Neural progenitor cell (in vitro differentiated cells): Measurements from ENCODE around the gene ARSD. TPM values are rescaled to one million over a fixed set of nuclear protein-coding genes. Genes with fewer than 3 reads are reported as not detected.

ENCODE experiments used
- DNase-seq: peaks from one replicate; pipeline ENCODE4 v3.0.0-alpha.2; 2016; ENCODE audit warnings: low spot score
- H2AFZ ChIP-seq: fragments of 200-600 bp; sonication (generic); replicated peaks from 2 replicates; pipeline ENCODE4 v1.6.1; 2016; ENCODE audit warnings: antibody characterized with exemption
- H3F3A ChIP-seq: fragments of 200-600 bp; sonication (generic); 2 replicates; pipeline ENCODE4 v1.6.1; 2016; ENCODE audit warnings: antibody characterized with exemption, low read depth
- H3K27ac ChIP-seq: fragments of 200-600 bp; sonication (generic); 2 replicates; pipeline ENCODE4 v1.5.1; 2016; ENCODE audit warnings: mild to moderate bottlenecking
- H3K27me3 ChIP-seq: fragments of 200-600 bp; sonication (generic); 2 replicates; pipeline ENCODE4 v1.6.1; 2016; ENCODE audit warnings: mild to moderate bottlenecking, moderate library complexity
- H3K36me3 ChIP-seq: fragments of 200-600 bp; sonication (generic); 2 replicates; pipeline ENCODE4 v1.5.1; 2016
- H3K4me1 ChIP-seq: fragments of 200-600 bp; sonication (generic); 2 replicates; pipeline ENCODE4 v1.6.1; 2016; ENCODE audit warnings: mixed run types
- H3K4me2 ChIP-seq: fragments of 200-600 bp; sonication (generic); 2 replicates; pipeline ENCODE4 v1.6.1; 2016
- H3K4me3 ChIP-seq: fragments of 200-600 bp; sonication (generic); 2 replicates; pipeline ENCODE4 v1.5.1; 2016
- H3K79me2 ChIP-seq: fragments of 200-600 bp; sonication (generic); 2 replicates; pipeline ENCODE4 v1.6.1; 2016; ENCODE audit warnings: low read depth
- H3K9ac ChIP-seq: fragments of 200-600 bp; sonication (generic); 2 replicates; pipeline ENCODE4 v1.6.1; 2016
- H3K9me3 ChIP-seq: fragments of 200-600 bp; sonication (generic); 2 replicates; pipeline ENCODE4 v1.5.1; 2016; ENCODE audit warnings: low read depth
- H4K20me1 ChIP-seq: fragments of 200-600 bp; sonication (generic); 2 replicates; pipeline ENCODE4 v1.6.1; 2016; ENCODE audit warnings: low read depth
- H3K27ac Mint-ChIP-seq: 3 replicates; pipeline ENCODE4 v1.8.0; 2021; ENCODE audit warnings: mixed read lengths
- H3K27me3 Mint-ChIP-seq: 2 replicates; pipeline ENCODE4 v1.8.0; 2022; ENCODE audit warnings: low read depth, mild to moderate bottlenecking, inconsistent platforms, moderate library complexity, mixed read lengths; ENCODE audit not compliant: insufficient read depth
- H3K36me3 Mint-ChIP-seq: 3 replicates; pipeline ENCODE4 v1.8.0; 2021; ENCODE audit warnings: mixed read lengths
- H3K4me1 Mint-ChIP-seq: 3 replicates; pipeline ENCODE4 v1.8.0; 2021; ENCODE audit warnings: mixed read lengths
- H3K4me3 Mint-ChIP-seq: 3 replicates; pipeline ENCODE4 v1.8.0; 2021; ENCODE audit warnings: mild to moderate bottlenecking, moderate library complexity, mixed read lengths
- H3K9me3 Mint-ChIP-seq: 3 replicates; pipeline ENCODE4 v1.8.0; 2020; ENCODE audit warnings: mixed read lengths
- EZH2 ChIP-seq: fragments of 200-600 bp; sonication (generic); IDR thresholded peaks from 2 replicates; pipeline ENCODE4 v1.6.1; 2017; ENCODE audit warnings: antibody characterized with exemption, mild to moderate bottlenecking, moderate library complexity
- EZH2phosphoT487 ChIP-seq: fragments of 200-600 bp; sonication (generic); IDR thresholded peaks from 2 replicates; pipeline ENCODE4 v1.6.1; 2017; ENCODE audit warnings: antibody characterized with exemption
- total RNA-seq: library from RNA; depleted of rRNA; stranded (reverse); fragments of >200 nt; gene quantifications from 2 replicates; pipeline ENCODE4 v1.2.3, GENCODE V29; 2015; ENCODE audit warnings: low replicate concordance
- TF ChIP-seq, protein P1 (sequence below): fragments of 200-600 bp; sonication (generic); IDR thresholded peaks from 2 replicates; pipeline ENCODE4 v1.5.1; 2017; ENCODE audit warnings: antibody characterized with exemption, mild to moderate bottlenecking

ARSD gene
- total RNA-seq, 1 donor from 2014 or later = 4.3 TPM

DNA sequence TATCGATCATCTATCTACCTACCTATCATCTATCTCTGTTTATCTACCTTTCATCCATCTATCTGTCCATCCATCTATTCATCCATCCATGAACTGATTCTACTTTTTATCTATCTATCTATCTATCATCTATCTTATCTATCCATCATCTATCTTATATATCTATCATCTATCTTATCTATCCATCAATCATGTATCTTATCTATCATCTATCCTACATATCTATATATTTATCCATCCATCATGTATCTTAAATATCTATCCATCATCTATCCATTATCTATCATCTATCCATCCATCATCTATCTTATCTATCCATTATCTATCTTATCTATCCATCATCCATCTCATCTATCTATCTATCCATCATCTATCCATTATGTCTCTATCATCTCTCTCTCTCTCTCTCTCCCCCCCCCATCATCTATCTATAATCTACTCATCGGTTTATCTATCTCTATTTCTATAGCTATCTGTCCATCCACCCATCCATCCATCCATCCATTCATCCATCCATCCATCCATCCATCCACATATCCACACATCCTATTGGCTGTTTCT is 20.9 kb downstream of the ARSD start:
- peaks cover 38% of the 10 kb centered on the region for H3K36me3 Mint-ChIP-seq

DNA sequence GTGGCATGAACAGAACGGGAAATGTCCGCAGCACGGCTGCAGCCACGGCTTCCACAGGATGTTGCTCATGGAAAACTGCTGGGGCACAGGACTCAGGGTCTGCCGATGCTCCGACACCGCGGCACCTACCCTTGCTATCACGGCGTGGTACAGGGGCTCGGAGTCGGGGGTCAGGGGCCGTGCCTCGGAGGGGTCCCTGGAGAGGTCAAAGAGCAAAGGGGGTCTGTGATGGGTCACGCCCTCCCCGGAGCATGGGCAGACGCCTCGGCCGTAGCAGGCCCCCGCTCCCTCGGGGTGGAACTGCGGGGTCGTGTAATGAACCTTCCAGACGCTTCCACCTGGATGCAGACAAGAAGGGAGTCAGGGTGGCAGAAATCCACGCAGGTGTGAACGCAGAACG is 21.8 kb downstream of the ARSD start:
- no peak for DNase-seq
- TF ChIP-seq EZH2phosphoT487 (no peak), EZH2 (no peak)
- TF ChIP-seq, protein P1, sequence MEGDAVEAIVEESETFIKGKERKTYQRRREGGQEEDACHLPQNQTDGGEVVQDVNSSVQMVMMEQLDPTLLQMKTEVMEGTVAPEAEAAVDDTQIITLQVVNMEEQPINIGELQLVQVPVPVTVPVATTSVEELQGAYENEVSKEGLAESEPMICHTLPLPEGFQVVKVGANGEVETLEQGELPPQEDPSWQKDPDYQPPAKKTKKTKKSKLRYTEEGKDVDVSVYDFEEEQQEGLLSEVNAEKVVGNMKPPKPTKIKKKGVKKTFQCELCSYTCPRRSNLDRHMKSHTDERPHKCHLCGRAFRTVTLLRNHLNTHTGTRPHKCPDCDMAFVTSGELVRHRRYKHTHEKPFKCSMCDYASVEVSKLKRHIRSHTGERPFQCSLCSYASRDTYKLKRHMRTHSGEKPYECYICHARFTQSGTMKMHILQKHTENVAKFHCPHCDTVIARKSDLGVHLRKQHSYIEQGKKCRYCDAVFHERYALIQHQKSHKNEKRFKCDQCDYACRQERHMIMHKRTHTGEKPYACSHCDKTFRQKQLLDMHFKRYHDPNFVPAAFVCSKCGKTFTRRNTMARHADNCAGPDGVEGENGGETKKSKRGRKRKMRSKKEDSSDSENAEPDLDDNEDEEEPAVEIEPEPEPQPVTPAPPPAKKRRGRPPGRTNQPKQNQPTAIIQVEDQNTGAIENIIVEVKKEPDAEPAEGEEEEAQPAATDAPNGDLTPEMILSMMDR = no peak

More for the DNA sequence above, 20.9 kb downstream of the ARSD start:
- H3K4me3 ChIP-seq = no peak overlapping the region
- H3K79me2 ChIP-seq = no peaks in the 10 kb centered on the region
- no peak overlapping the region for H3K27ac Mint-ChIP-seq
- H3F3A ChIP-seq = no peaks in the 10 kb centered on the region
- TF ChIP-seq EZH2phosphoT487 (no peak), EZH2 (no peak)
- TF ChIP-seq, protein P1 = no peak
- H3K9ac ChIP-seq = no peak overlapping the region
- H3K27ac ChIP-seq = no peak overlapping the region
- H2AFZ ChIP-seq = no peak overlapping the region
- no peaks in the 10 kb centered on the region for H3K27me3 ChIP-seq
- peaks cover 2% of the 10 kb centered on the region for H3K4me1 ChIP-seq
- H4K20me1 ChIP-seq = no peaks in the 10 kb centered on the region
- H3K4me1 Mint-ChIP-seq = peaks cover 9% of the 10 kb centered on the region
- no peak overlapping the region for H3K4me2 ChIP-seq
- H3K36me3 ChIP-seq = no peaks in the 10 kb centered on the region
- no peak for DNase-seq
- no peaks in the 10 kb centered on the region for H3K27me3 Mint-ChIP-seq
- H3K4me3 Mint-ChIP-seq = no peak overlapping the region
- H3K9me3 ChIP-seq = no peaks in the 10 kb centered on the region
- H3K9me3 Mint-ChIP-seq = peaks cover 19% of the 10 kb centered on the region

DNA sequence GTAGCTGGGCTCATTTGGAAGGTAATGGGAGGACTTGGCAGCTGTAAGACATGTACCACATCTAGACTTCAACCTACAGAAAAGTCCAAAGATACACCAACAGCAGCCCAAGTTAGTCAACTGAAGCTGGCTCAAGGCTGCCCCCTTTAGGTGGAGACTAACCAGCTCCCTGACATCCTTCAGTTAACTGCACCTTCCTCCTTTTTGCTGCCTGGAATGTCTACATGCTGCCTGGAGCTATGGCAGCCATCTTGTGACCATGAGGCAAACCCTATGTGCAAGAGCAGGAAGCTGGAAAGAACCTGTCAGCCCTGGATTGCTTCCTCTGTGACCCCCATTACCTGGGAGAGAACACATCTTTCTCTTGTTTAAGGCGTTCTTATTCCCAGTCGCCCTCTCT is 25.8 kb downstream of the ARSD start:
- Histone ChIP-seq H3F3A (peaks cover 3% of the 10 kb centered on the region), H2AFZ (no peak overlapping the region), H3K79me2 (no peaks in the 10 kb centered on the region), H3K36me3 (no peaks in the 10 kb centered on the region), H3K4me3 (no peak overlapping the region), H3K27me3 (no peaks in the 10 kb centered on the region), H3K4me1 (peaks cover 7% of the 10 kb centered on the region), H3K9me3 (no peaks in the 10 kb centered on the region), H3K4me2 (no peak overlapping the region), H4K20me1 (no peaks in the 10 kb centered on the region), H3K9ac (no peak overlapping the region), H3K27ac (no peak overlapping the region)
- Mint-ChIP-seq H3K9me3 (peaks cover 24% of the 10 kb centered on the region), H3K36me3 (peaks cover 36% of the 10 kb centered on the region), H3K27ac (no peak overlapping the region), H3K4me1 (peaks cover 13% of the 10 kb centered on the region), H3K27me3 (peaks cover 5% of the 10 kb centered on the region), H3K4me3 (no peak overlapping the region)
- no peak for DNase-seq
- no peak for TF ChIP-seq EZH2
- TF ChIP-seq EZH2phosphoT487 = no peak
- TF ChIP-seq, protein P1 = no peak

More for the DNA sequence above, 21.8 kb downstream of the ARSD start:
- Histone ChIP-seq H3K4me3 (no peak overlapping the region), H3K27me3 (no peaks in the 10 kb centered on the region), H3K36me3 (no peaks in the 10 kb centered on the region), H3F3A (no peaks in the 10 kb centered on the region), H3K79me2 (no peaks in the 10 kb centered on the region), H3K9me3 (no peaks in the 10 kb centered on the region), H2AFZ (no peak overlapping the region), H3K9ac (no peak overlapping the region), H3K4me2 (no peak overlapping the region), H3K4me1 (no peaks in the 10 kb centered on the region), H3K27ac (no peak overlapping the region), H4K20me1 (no peaks in the 10 kb centered on the region)
- Mint-ChIP-seq H3K4me1 (peaks cover 4% of the 10 kb centered on the region), H3K27ac (no peak overlapping the region), H3K9me3 (peaks cover 25% of the 10 kb centered on the region), H3K4me3 (no peak overlapping the region), H3K27me3 (peaks cover 2% of the 10 kb centered on the region), H3K36me3 (peaks cover 42% of the 10 kb centered on the region)
